ENCODE measurements around the gene TREM1. TPM values are rescaled to one million over a fixed set of nuclear protein-coding genes. Genes with fewer than 3 reads are reported as not detected.

Gene TREM1
- total RNA-seq, 1 donor from 2014 or later = 0.52 TPM

- H3K27me3 ChIP-seq (ENCODE audit: low read depth) = peaks cover 81% of the 10 kb centered on the region
- no peak for DNase-seq
- no peaks in the 10 kb centered on the region for H3K4me1 ChIP-seq
- no peak within 1 kb of the TSS for H3K27ac ChIP-seq (replicated peaks)
- TF ChIP-seq CTCF (IDR thresholded peaks at IDR 0.05; ENCODE audit: borderline replicate concordance) = no peak
- no peaks in the 10 kb centered on the region for H3K36me3 ChIP-seq
- intact Hi-C loops (cut with micrococcal nuclease) = no loop called here
- H3K4me3 ChIP-seq = no peak within 1 kb of the TSS
- H3K9me3 ChIP-seq (replicated peaks) = no peaks in the 10 kb centered on the region
Observed at GRCh38 chr6:41228096-41228495, 58.4 kb downstream of the TREM1 start, which contains the start of gene TREML4. TREML4 (plus strand) TSS chr6:41228349; CDS start chr6:41228428, 79 bp downstream.

GRCh38 chr6:41226752-41227151 is 59.7 kb downstream of the TREM1 start:
- H3K9me3 ChIP-seq (replicated peaks) = no peaks in the 10 kb centered on the region
- H3K27me3 ChIP-seq (ENCODE audit: low read depth) = peaks cover 76% of the 10 kb centered on the region
- TF ChIP-seq CTCF (IDR thresholded peaks at IDR 0.05; ENCODE audit: borderline replicate concordance) = no peak
- no peak overlapping the region for H3K27ac ChIP-seq (replicated peaks)
- no peak for DNase-seq
- no peaks in the 10 kb centered on the region for H3K36me3 ChIP-seq
- no peak overlapping the region for H3K4me3 ChIP-seq
- no peaks in the 10 kb centered on the region for H3K4me1 ChIP-seq
- intact Hi-C loops (cut with micrococcal nuclease) = no loop called here

- Histone ChIP-seq H3K27me3 (ENCODE audit: low read depth) (peaks cover 65% of the 10 kb centered on the region), H3K4me3 (no peak overlapping the region), H3K4me1 (no peaks in the 10 kb centered on the region), H3K9me3 (replicated peaks) (peaks cover 15% of the 10 kb centered on the region), H3K36me3 (no peaks in the 10 kb centered on the region), H3K27ac (replicated peaks) (no peak overlapping the region)
- DNase-seq = no peak
- intact Hi-C loops (cut with micrococcal nuclease) = no loop called here
- no peak for TF ChIP-seq CTCF (IDR thresholded peaks at IDR 0.05; ENCODE audit: borderline replicate concordance)
Observed at GRCh38 chr6:41224800-41225199, 61.7 kb downstream of the TREM1 start.

Other genes with a start within 250 kb of the TREM1 start
- 0.27 TPM for gene UNC5CL, start 247.5 kb downstream of the TREM1 start, total RNA-seq
- gene TSPO2, start 244.2 kb downstream of the TREM1 start, total RNA-seq = not detected
- gene APOBEC2, start 233.5 kb downstream of the TREM1 start, total RNA-seq = 219 TPM
- 19.9 TPM for gene OARD1, start 214.3 kb downstream of the TREM1 start, total RNA-seq
- gene NFYA, start 213.7 kb downstream of the TREM1 start, total RNA-seq = 12.5 TPM
- not detected for gene TREML1, start 132.3 kb downstream of the TREM1 start, total RNA-seq
- 0.66 TPM for gene TREM2, start 123.6 kb downstream of the TREM1 start, total RNA-seq
- gene TREML2, start 85.5 kb downstream of the TREM1 start, total RNA-seq = not detected
- gene TREML4, start 58.3 kb downstream of the TREM1 start, total RNA-seq = not detected
- not detected for gene NCR2, start 48.9 kb upstream of the TREM1 start, total RNA-seq